Measurements from ENCODE around the gene NFU1.
"Not testable (repeated sequence)": the region's sequence is repeated elsewhere in the genome, so short reads cannot be mapped to it uniquely, and the experiment has no call there.

The NFU1 gene

GRCh38 chr2:69429491-69430183, 7.6 kb downstream of the NFU1 start:
- Histone ChIP-seq H3K9ac (no peak overlapping the region), H3K4me1 (no peaks in the 10 kb centered on the region), H3K36me3 (peaks cover 64% of the 10 kb centered on the region), H4K20me1 (no peaks in the 10 kb centered on the region), H3K27ac (no peak overlapping the region), H3K27me3 (no peaks in the 10 kb centered on the region), H3K9me3 (no peaks in the 10 kb centered on the region), H3K4me3 (no peak overlapping the region), H3K4me2 (no peak overlapping the region)
- TF ChIP-seq Cebpa-rat (IDR thresholded peaks at IDR 0.05): no peak

DNA sequence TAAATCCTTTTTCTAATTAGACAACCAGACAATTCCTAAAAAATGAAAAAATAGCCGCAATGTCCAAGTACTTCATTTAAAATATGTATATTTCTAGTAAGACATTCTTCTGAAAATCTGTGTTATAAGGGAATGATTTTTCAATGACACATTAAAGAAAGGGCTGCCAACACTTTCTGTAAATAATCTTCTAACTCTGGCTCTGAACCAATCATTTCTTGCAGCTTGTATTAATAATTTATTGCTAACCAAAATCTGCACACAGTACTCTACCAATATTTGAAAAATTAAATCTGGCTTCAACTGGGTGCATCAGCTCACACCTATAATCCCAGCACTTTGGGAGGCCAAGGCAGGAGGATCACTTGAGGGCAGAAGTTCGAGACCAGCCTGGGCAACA, 8.3 kb downstream of the NFU1 start:
- TF ChIP-seq Cebpa-rat (IDR thresholded peaks at IDR 0.05): no peak
- no peak overlapping the region for H3K27ac ChIP-seq

DNA sequence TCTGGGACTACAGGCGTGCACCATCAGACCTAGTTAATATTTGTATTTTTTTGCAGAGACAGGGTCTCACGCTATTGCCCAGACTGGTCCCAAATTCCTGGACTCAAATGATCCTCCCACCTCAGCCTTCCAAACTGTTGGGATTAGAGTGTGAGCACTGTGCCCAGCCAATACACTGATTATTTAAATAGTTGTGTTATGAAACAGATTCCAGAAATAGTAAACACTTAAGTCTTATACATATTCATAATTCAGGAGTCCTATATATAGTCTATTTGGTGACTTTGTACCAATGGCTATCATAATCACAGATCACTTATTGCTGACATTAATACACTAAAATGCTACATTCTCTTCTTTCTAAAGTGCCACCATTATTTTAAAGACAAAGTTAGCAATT, 12.8 kb downstream of the NFU1 start:
- Histone ChIP-seq H4K20me1 (no peaks in the 10 kb centered on the region), H3K27ac (no peak overlapping the region), H3K27me3 (no peaks in the 10 kb centered on the region), H3K36me3 (peaks cover 60% of the 10 kb centered on the region), H3K4me3 (no peak overlapping the region), H3K9me3 (no peaks in the 10 kb centered on the region), H3K9ac (no peak overlapping the region), H3K4me2 (no peak overlapping the region), H3K4me1 (peaks cover 33% of the 10 kb centered on the region)
- TF ChIP-seq Cebpa-rat (IDR thresholded peaks at IDR 0.05): no peak

More for the DNA sequence above, 8.3 kb downstream of the NFU1 start:
- Histone ChIP-seq H3K4me3 (no peak overlapping the region), H3K4me2 (no peak overlapping the region), H3K9ac (no peak overlapping the region), H3K9me3 (no peaks in the 10 kb centered on the region), H4K20me1 (no peaks in the 10 kb centered on the region), H3K4me1 (no peaks in the 10 kb centered on the region), H3K27me3 (no peaks in the 10 kb centered on the region), H3K36me3 (peaks cover 64% of the 10 kb centered on the region)

- Histone ChIP-seq H3K9me3 (0 out of 2 replicates have a peak, but pooled peaks cover 3% of the 10 kb centered on the region), H3K36me3 (peaks cover 60% of the 10 kb centered on the region), H3K9ac (peak overlapping the region; percentile 58), H4K20me1 (no peaks in the 10 kb centered on the region), H3K4me2 (peak overlapping the region; percentile 78), H3K27ac (peak overlapping the region; percentile 64), H3K4me1 (peaks cover 33% of the 10 kb centered on the region), H3K4me3 (0 out of 2 replicates have a peak overlapping the region, but pooled peaks have one; percentile 18), H3K27me3 (no peaks in the 10 kb centered on the region)
- TF ChIP-seq Cebpa-rat (IDR thresholded peaks at IDR 0.05): no peak
Measured at GRCh38 chr2:69422198-69422597, 15.0 kb downstream of the NFU1 start.

DNA sequence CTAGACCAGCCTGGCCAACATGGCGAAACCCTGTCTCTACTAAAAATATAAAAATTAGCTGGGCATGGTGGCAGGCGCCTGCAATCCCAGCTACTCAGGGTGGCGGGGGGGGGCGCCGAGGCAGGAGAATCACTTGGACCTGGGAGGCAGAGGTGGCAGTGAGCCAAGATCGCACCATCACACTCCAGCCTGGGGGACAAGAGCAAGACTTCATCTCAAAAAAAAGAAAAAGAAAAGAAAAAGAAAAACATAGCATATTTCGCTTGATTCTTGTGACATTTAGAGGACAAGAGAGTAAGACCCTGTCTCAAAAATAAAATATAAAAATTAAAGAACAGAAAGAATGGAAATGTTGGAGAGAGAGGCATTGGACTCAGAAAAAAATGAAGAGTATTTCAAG, 18.1 kb downstream of the NFU1 start:
- not testable (repeated sequence) for H3K4me3 ChIP-seq, H3K27me3 ChIP-seq, H3K9ac ChIP-seq, H4K20me1 ChIP-seq, H3K27ac ChIP-seq, H3K9me3 ChIP-seq, H3K4me2 ChIP-seq
- peaks cover 51% of the 10 kb centered on the region for H3K36me3 ChIP-seq
- peaks cover 33% of the 10 kb centered on the region for H3K4me1 ChIP-seq

- H3K4me3 ChIP-seq: no peak overlapping the region
- H3K36me3 ChIP-seq: peaks cover 75% of the 10 kb centered on the region
- 0 out of 2 replicates have a peak, but pooled peaks cover 3% of the 10 kb centered on the region for H3K9me3 ChIP-seq
- no peaks in the 10 kb centered on the region for H4K20me1 ChIP-seq
- H3K4me2 ChIP-seq: no peak overlapping the region
- H3K9ac ChIP-seq: no peak overlapping the region
- no peak overlapping the region for H3K27ac ChIP-seq
- H3K4me1 ChIP-seq: peaks cover 10% of the 10 kb centered on the region; the same call in 1 of the 2 replicates
- H3K27me3 ChIP-seq: no peaks in the 10 kb centered on the region
- no peak for TF ChIP-seq Cebpa-rat (IDR thresholded peaks at IDR 0.05)
Measured at GRCh38 chr2:69416147-69416546, 21.1 kb downstream of the NFU1 start.

- Histone ChIP-seq H3K9me3 (peaks cover 10% of the 10 kb centered on the region), H3K36me3 (peaks cover 68% of the 10 kb centered on the region), H3K9ac (no peak overlapping the region), H3K27ac (no peak overlapping the region), H3K4me2 (no peak overlapping the region), H3K4me1 (no peaks in the 10 kb centered on the region), H3K4me3 (no peak overlapping the region), H3K27me3 (no peaks in the 10 kb centered on the region), H4K20me1 (no peaks in the 10 kb centered on the region)
- TF ChIP-seq Cebpa-rat (IDR thresholded peaks at IDR 0.05): no peak
Measured at GRCh38 chr2:69411120-69411519, 26.1 kb downstream of the NFU1 start.

- Histone ChIP-seq H3K27me3 (no peaks in the 10 kb centered on the region), H3K4me2 (no peak overlapping the region), H3K36me3 (peaks cover 73% of the 10 kb centered on the region), H3K4me1 (no peaks in the 10 kb centered on the region), H3K27ac (no peak overlapping the region), H3K9me3 (peaks cover 33% of the 10 kb centered on the region), H3K4me3 (no peak overlapping the region), H4K20me1 (no peaks in the 10 kb centered on the region), H3K9ac (no peak overlapping the region)
- TF ChIP-seq Cebpa-rat (IDR thresholded peaks at IDR 0.05): no peak
Measured at GRCh38 chr2:69405306-69405705, 31.9 kb downstream of the NFU1 start.

DNA sequence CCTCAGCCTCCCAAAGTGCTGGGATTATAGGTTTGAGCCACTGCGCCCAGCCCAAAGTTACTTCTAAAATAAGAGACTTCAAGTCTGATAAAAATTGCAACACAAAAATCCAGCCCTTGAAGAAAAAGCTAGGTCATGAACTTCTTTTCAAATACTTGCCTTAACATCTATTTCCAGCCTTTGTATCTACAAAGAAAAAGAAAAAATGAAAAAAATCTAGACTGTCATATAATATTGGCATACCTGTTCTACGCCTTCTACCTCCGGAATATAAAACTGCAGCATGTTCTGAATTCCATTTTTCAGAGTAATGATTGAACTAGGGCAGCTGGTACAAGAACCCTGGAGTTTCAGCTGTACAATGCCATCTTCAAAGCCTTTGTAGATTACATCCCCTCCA, 37.1 kb downstream of the NFU1 start:
- Histone ChIP-seq H3K4me2 (no peak overlapping the region), H3K36me3 (peaks cover 76% of the 10 kb centered on the region), H3K27ac (no peak overlapping the region), H4K20me1 (no peaks in the 10 kb centered on the region), H3K4me3 (no peak overlapping the region), H3K9ac (no peak overlapping the region), H3K4me1 (no peaks in the 10 kb centered on the region), H3K27me3 (no peaks in the 10 kb centered on the region), H3K9me3 (peaks cover 20% of the 10 kb centered on the region)
- no peak for TF ChIP-seq Cebpa-rat (IDR thresholded peaks at IDR 0.05)

DNA sequence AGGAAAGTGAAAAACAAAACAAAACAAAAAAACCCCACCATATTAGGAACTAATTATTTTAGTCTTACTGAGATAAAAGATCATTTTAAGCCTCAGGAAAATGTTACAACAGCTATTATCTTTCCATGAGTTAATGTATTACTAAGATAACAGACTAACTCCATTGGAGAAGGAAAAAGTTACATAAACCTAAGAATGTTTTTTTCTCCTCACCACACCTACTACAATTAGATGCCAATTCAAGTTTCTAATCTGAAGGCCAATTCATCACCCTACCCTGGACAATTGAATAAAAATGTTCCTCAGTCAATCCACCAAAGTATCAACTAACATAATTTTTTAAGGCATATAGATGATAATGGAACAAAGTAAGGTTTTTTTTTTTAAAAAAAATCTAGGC, 40.0 kb downstream of the NFU1 start:
- H3K4me1 ChIP-seq: no peaks in the 10 kb centered on the region
- TF ChIP-seq Cebpa-rat (IDR thresholded peaks at IDR 0.05): no peak
- no peak overlapping the region for H3K9ac ChIP-seq
- H3K27me3 ChIP-seq: no peaks in the 10 kb centered on the region
- no peak overlapping the region for H3K4me2 ChIP-seq
- H3K4me3 ChIP-seq: no peak overlapping the region
- H3K9me3 ChIP-seq: no peaks in the 10 kb centered on the region
- H3K27ac ChIP-seq: no peak overlapping the region
- H3K36me3 ChIP-seq: peaks cover 65% of the 10 kb centered on the region
- no peaks in the 10 kb centered on the region for H4K20me1 ChIP-seq

DNA sequence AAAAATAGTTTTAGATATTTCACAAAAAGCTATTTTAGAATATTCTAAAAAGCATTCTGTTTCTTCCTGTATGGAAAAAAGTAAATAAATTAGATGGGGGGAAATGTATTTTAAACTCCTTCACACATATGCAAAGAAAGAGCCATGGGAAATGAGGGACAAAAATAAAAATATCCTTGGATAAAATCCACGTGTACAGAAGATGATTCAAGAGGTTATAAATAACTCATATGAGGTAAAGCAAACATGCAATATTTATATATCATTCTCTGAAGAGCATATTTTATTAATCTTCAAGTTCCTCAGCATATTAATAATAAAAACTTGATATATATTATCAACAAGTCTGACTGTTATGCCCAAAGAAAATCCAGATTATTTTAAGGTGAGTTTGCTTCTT, 41.4 kb downstream of the NFU1 start:
- H3K4me3 ChIP-seq: no peak overlapping the region
- no peaks in the 10 kb centered on the region for H3K9me3 ChIP-seq
- no peak for TF ChIP-seq Cebpa-rat (IDR thresholded peaks at IDR 0.05)
- H3K27me3 ChIP-seq: no peaks in the 10 kb centered on the region
- no peak overlapping the region for H3K27ac ChIP-seq
- H3K36me3 ChIP-seq: peaks cover 60% of the 10 kb centered on the region
- no peak overlapping the region for H3K4me2 ChIP-seq
- no peak overlapping the region for H3K9ac ChIP-seq
- no peaks in the 10 kb centered on the region for H4K20me1 ChIP-seq
- no peaks in the 10 kb centered on the region for H3K4me1 ChIP-seq

Data from BLaER1 (cell line).